H9 (cell line): ENCODE results near the gene PTH2R. TPM values are rescaled to one million over a fixed set of nuclear protein-coding genes. Genes with fewer than 3 reads are reported as not detected.
"Not testable (repeated sequence)": the region's sequence is repeated elsewhere in the genome, so short reads cannot be mapped to it uniquely, and the experiment has no call there.

Experiments used
- DNase-seq: peaks from one replicate; pipeline ENCODE4 v3.0.0-alpha.2; 2017
- H2AFZ ChIP-seq: one replicate; pipeline ENCODE4 v1.6.1; 2013; ENCODE audit warnings: mild to moderate bottlenecking, low read length, control low read depth, moderate library complexity
- H2AK5ac ChIP-seq: 2 replicates; pipeline ENCODE4 v1.6.1; 2013; ENCODE audit warnings: low read length, control low read depth, mixed read lengths; ENCODE audit not compliant: insufficient read length
- H2BK120ac ChIP-seq: one replicate; pipeline ENCODE4 v1.6.1; 2013; ENCODE audit warnings: low read depth, mild to moderate bottlenecking, low read length, control low read depth, inconsistent platforms; ENCODE audit not compliant: poor library complexity, severe bottlenecking
- H2BK12ac ChIP-seq: 2 replicates; pipeline ENCODE4 v1.6.1; 2013; ENCODE audit warnings: low read length, control low read depth, mixed read lengths, low read depth; ENCODE audit not compliant: insufficient read length
- H2BK15ac ChIP-seq: 2 replicates; pipeline ENCODE4 v1.6.1; 2013; ENCODE audit warnings: low read depth, low read length, control low read depth
- H2BK20ac ChIP-seq: one replicate; pipeline ENCODE4 v1.6.1; 2013; ENCODE audit warnings: low read depth, mild to moderate bottlenecking, low read length, control low read depth, inconsistent platforms; ENCODE audit not compliant: poor library complexity, severe bottlenecking
- H2BK5ac ChIP-seq: 2 replicates; pipeline ENCODE4 v1.6.1; 2013; ENCODE audit warnings: low read length, control low read depth, mixed read lengths; ENCODE audit not compliant: insufficient read length
- H3K14ac ChIP-seq: 2 replicates; pipeline ENCODE4 v1.6.1; 2013; ENCODE audit warnings: low read length, control low read depth; ENCODE audit not compliant: insufficient read depth
- H3K18ac ChIP-seq: 2 replicates; pipeline ENCODE4 v1.6.1; 2013; ENCODE audit warnings: low read depth, mild to moderate bottlenecking, mixed read lengths, low read length, control low read depth; ENCODE audit not compliant: insufficient read length
- H3K23ac ChIP-seq: 2 replicates; pipeline ENCODE4 v1.6.1; 2013; ENCODE audit warnings: low read length, control low read depth, mixed read lengths, low read depth; ENCODE audit not compliant: insufficient read length
- H3K23me2 ChIP-seq: 2 replicates; pipeline ENCODE4 v1.6.1; 2013; ENCODE audit warnings: low read depth, mild to moderate bottlenecking, mixed read lengths, low read length, control low read depth; ENCODE audit not compliant: insufficient read length, poor library complexity, severe bottlenecking
- H3K27ac ChIP-seq: 2 replicates; pipeline ENCODE4 v1.5.1; 2013; ENCODE audit warnings: low read length, control low read depth, mixed read lengths, low read depth; ENCODE audit not compliant: insufficient read length
- H3K27me3 ChIP-seq: 2 replicates; pipeline ENCODE4 v1.6.1; 2013; ENCODE audit warnings: low read length, control low read depth, inconsistent platforms; ENCODE audit not compliant: insufficient read depth
- H3K4ac ChIP-seq: 2 replicates; pipeline ENCODE4 v1.6.1; 2013; ENCODE audit warnings: low read depth, mild to moderate bottlenecking, control low read depth, inconsistent platforms, low read length, moderate library complexity
- H3K4me1 ChIP-seq: 2 replicates; pipeline ENCODE4 v1.6.1; 2013; ENCODE audit warnings: low read length, control low read depth, inconsistent platforms; ENCODE audit not compliant: insufficient read depth
- H3K4me2 ChIP-seq: 2 replicates; pipeline ENCODE4 v1.6.1; 2013; ENCODE audit warnings: low read length, control low read depth, mixed read lengths; ENCODE audit not compliant: insufficient read length, insufficient read depth
- H3K56ac ChIP-seq: 2 replicates; pipeline ENCODE4 v1.6.1; 2013; ENCODE audit warnings: low read depth, mild to moderate bottlenecking, mixed read lengths, low read length, control low read depth; ENCODE audit not compliant: insufficient read length
- H3K79me1 ChIP-seq: 2 replicates; pipeline ENCODE4 v1.6.1; 2013; ENCODE audit warnings: low read depth, mild to moderate bottlenecking, moderate library complexity, low read length, control low read depth, inconsistent platforms; ENCODE audit not compliant: insufficient read depth, poor library complexity, severe bottlenecking
- H3K79me2 ChIP-seq: 2 replicates; pipeline ENCODE4 v1.6.1; 2013; ENCODE audit warnings: low read length, control low read depth, inconsistent platforms; ENCODE audit not compliant: insufficient read depth
- H3K9ac ChIP-seq: 2 replicates; pipeline ENCODE4 v1.6.1; 2013; ENCODE audit warnings: low read length, control low read depth, mixed read lengths; ENCODE audit not compliant: insufficient read length; ENCODE audit errors: extremely low read depth
- H3K9me3 ChIP-seq: one replicate; pipeline ENCODE4 v1.6.1; 2013; ENCODE audit warnings: low read depth, low read length, inconsistent platforms; ENCODE audit not compliant: control insufficient read depth
- H3T11ph ChIP-seq: one replicate; pipeline ENCODE4 v1.6.1; 2013; ENCODE audit warnings: mild to moderate bottlenecking, low read length, control low read depth, inconsistent platforms
- H4K20me1 ChIP-seq: one replicate; pipeline ENCODE4 v1.6.1; 2013; ENCODE audit not compliant: control insufficient read depth, insufficient read length, insufficient read depth
- H4K5ac ChIP-seq: 2 replicates; pipeline ENCODE4 v1.6.1; 2013; ENCODE audit warnings: low read depth, mild to moderate bottlenecking, mixed read lengths, low read length, control low read depth; ENCODE audit not compliant: insufficient read length
- H4K8ac ChIP-seq: replicated peaks from 2 replicates; pipeline ENCODE4 v1.6.1; 2013; ENCODE audit warnings: low read length, control low read depth, mixed read lengths, low read depth; ENCODE audit not compliant: insufficient read length
- H4K91ac ChIP-seq: 2 replicates; pipeline ENCODE4 v1.6.1; 2013; ENCODE audit warnings: low read depth, mild to moderate bottlenecking, moderate library complexity, mixed read lengths, low read length, control low read depth; ENCODE audit not compliant: insufficient read length
- H3K27ac Mint-ChIP-seq, 3 experiments: 2 replicates in 2 of 3; 3 replicates in 1 of 3; pipeline ENCODE4 v1.8.0; 2020 to 2021; ENCODE audit warnings: mixed read lengths in 3 of 3, mild to moderate bottlenecking in 1 of 3, moderate library complexity in 1 of 3
- H3K27me3 Mint-ChIP-seq: 2 replicates; pipeline ENCODE4 v1.8.0; 2021; ENCODE audit warnings: low read depth, mild to moderate bottlenecking, moderate library complexity, mixed read lengths
- H3K36me3 Mint-ChIP-seq, 3 experiments: 2 replicates in 2 of 3; 3 replicates in 1 of 3; pipeline ENCODE4 v1.8.0; 2020 to 2021; ENCODE audit warnings: low read depth in 3 of 3, mixed read lengths in 3 of 3; ENCODE audit not compliant: insufficient read depth in 1 of 3
- H3K4me1 Mint-ChIP-seq, 2 experiments: 2 replicates each; pipeline ENCODE4 v1.8.0; 2020; ENCODE audit warnings: mixed read lengths in 2 of 2
- H3K4me3 Mint-ChIP-seq, 2 experiments: 2 replicates in 1 of 2; 3 replicates in 1 of 2; pipeline ENCODE4 v1.8.0; 2020 to 2021; ENCODE audit warnings: mild to moderate bottlenecking in 2 of 2, mixed read lengths in 2 of 2, moderate library complexity in 1 of 2
- H3K9me3 Mint-ChIP-seq, 2 experiments: 2 replicates in 1 of 2; 3 replicates in 1 of 2; pipeline ENCODE4 v1.8.0; 2020; ENCODE audit warnings: mild to moderate bottlenecking in 2 of 2, mixed read lengths in 2 of 2, moderate library complexity in 1 of 2
- WGBS: extraction: QIAGEN DNeasy Blood & Tissue Kit; methylation state at CpG from one replicate; pipeline ENCODE4 v1.1.7; 2013; ENCODE audit warnings: missing lambda C conversion rate, low lambda C conversion rate, mixed read lengths; ENCODE audit not compliant: insufficient read length; ENCODE audit errors: extremely low coverage; 5-methylcytosine and 5-hydroxymethylcytosine counted together
- total RNA-seq: library from RNA; stranded (reverse); gene quantifications from 2 replicates; pipeline ENCODE4 v1.2.1, GENCODE V29; 2021

PTH2R gene
- total RNA-seq, 1 experiment from 2014 or later, result 0.20 TPM

DNA sequence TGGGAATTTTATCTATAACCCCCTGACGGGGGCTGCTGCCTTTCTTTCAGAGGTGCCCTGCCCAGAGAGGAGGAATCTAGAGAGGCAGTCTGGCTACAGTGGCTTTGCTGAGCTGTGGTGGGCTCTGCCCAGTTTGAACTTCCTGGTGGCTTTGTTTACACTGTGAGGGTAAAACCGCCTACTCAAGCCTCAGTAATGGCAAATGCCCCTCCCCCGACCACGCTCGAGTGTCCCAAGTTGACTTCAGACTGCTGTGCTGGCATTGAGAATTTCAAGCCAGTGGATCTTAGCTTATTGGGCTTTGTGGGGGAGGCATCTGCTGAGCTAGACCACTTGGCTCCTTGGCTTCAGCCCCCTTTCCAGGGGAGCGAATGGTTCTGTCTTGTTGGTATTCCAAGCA is 118.6 kb downstream of the PTH2R start:
- not testable (repeated sequence) for H3K4me1 ChIP-seq, H3K18ac ChIP-seq, H4K20me1 ChIP-seq, H3K27ac ChIP-seq, H3K4me3 Mint-ChIP-seq, H3K27me3 ChIP-seq, H3K14ac ChIP-seq, H4K8ac ChIP-seq, H3K79me1 ChIP-seq, H3K23ac ChIP-seq, H3K4ac ChIP-seq, H3K9ac ChIP-seq, H3K4me2 ChIP-seq, H2BK120ac ChIP-seq, H4K5ac ChIP-seq, H3T11ph ChIP-seq, H3K79me2 ChIP-seq, DNase-seq, H3K56ac ChIP-seq, H4K91ac ChIP-seq, H3K9me3 ChIP-seq, H3K4me1 Mint-ChIP-seq, H2BK5ac ChIP-seq, H2AK5ac ChIP-seq, H3K27me3 Mint-ChIP-seq, H2BK15ac ChIP-seq, H2BK12ac ChIP-seq, H2BK20ac ChIP-seq, H2AFZ ChIP-seq, H3K23me2 ChIP-seq
- whole genome bisulfite sequencing, result no CpG with 5 or more reads among the region's 6 CpGs
- H3K36me3 Mint-ChIP-seq, result peaks cover 5 to 49% (median 15%) of the 10 kb centered on the region in 3 experiments
- peak overlapping the region in 1 of 3 experiments; percentile 17; a peak in 1 of 7 replicates for H3K27ac Mint-ChIP-seq
- H3K9me3 Mint-ChIP-seq, result peaks cover 35 to 40% of the 10 kb centered on the region in 2 experiments
